Measurements from ENCODE around the gene ADO. TPM values are rescaled to one million over a fixed set of nuclear protein-coding genes. Genes with fewer than 3 reads are reported as not detected.

ADO gene
- total and polyA plus RNA-seq, 2 of the 13 experiments (the other 11 are each of a cell fraction or from before 2014, with no cell fraction given): 8.9 to 15.9 TPM

DNA sequence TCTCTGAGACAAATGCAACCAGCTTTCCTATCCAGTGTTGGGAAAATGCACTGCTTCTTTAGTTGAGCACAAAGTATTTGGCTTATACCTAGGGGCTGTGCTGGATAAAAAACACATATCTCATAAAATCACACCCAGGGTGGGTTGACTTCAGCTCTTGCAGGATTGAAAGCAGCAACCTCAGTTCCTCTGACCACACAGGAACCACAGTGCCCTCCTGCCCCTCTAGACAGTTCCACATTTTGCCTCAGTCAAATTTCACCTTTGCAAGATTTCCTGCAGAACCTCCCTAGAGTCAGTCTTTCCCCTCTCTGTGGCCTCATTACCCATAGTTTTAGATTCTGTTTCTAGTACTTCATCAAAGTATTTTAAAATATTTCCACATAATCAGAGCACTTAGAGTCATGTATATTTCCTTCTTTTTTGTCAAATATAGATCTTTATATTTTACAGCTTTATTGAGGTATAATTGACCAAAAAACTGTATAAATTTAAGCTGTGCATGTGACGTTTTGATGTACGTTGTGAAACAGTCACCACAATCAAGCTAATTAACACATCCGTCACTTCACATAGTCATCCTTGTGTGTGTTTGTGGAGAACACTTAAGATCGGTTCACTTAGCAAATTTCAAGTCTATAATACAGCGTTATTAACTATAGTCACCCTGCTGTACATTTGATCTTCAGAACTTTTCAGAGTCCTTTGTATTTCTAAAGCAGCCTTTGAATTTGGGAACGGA, 48.6 kb downstream of the ADO start:
- no peaks in the 10 kb centered on the region for H3K4me1 ChIP-seq (ENCODE audit: insufficient read depth, low read length)
- no peaks in the 10 kb centered on the region; a peak in 1 of 5 replicates for H3K27me3 ChIP-seq (ENCODE audit: control insufficient read depth in 1 of 2, insufficient read depth in 2 of 2, low read length in 2 of 2)
- no peak overlapping the region for H3K4me2 ChIP-seq (ENCODE audit: low read depth, low read length)
- H3K79me2 ChIP-seq (ENCODE audit: insufficient read depth, low read length): no peaks in the 10 kb centered on the region
- no peak overlapping the region for H3K4me3 ChIP-seq (replicated peaks in 1 of 3; ENCODE audit: insufficient read depth in 1 of 3, low read depth in 2 of 3, low read length in 3 of 3)
- H3K9ac ChIP-seq (ENCODE audit: insufficient read depth, low read depth, low read length): no peak overlapping the region
- no peaks in the 10 kb centered on the region for H3K9me3 ChIP-seq (ENCODE audit: low read length)
- 1% methylated on average over 6 of the region's 6 CpGs for WGBS (ENCODE audit: low lambda C conversion rate)
- TF ChIP-seq MEF2D (CRISPR knock-in tag; IDR thresholded peaks at IDR 0.05) (no peak), TEAD3 (CRISPR knock-in tag; optimal IDR thresholded peaks at IDR 0.05; ENCODE audit: borderline replicate concordance) (no peak), IKZF1 (IDR thresholded peaks at IDR 0.05) (no peak), ZNF605 (CRISPR knock-in tag; IDR thresholded peaks at IDR 0.05) (no peak), ZNF746 (CRISPR knock-in tag; IDR thresholded peaks at IDR 0.05) (no peak), SYNCRIP (IDR thresholded peaks at IDR 0.05; ENCODE audit: insufficient read depth, low read depth, low read length) (no peak), ZFX (CRISPR knock-in tag; IDR thresholded peaks at IDR 0.05; ENCODE audit: low read depth) (no peak), ZFP36 (IDR thresholded peaks at IDR 0.05; ENCODE audit: borderline replicate concordance, low read depth, low read length, partially characterized antibody) (no peak), KDM5B (CRISPR knock-in tag; IDR thresholded peaks at IDR 0.05; ENCODE audit: borderline replicate concordance) (no peak), TSC22D2 (CRISPR knock-in tag; IDR thresholded peaks at IDR 0.05; ENCODE audit: borderline replicate concordance) (no peak), NR2F6 (IDR thresholded peaks at IDR 0.05) (no peak), NR2F6 (CRISPR knock-in tag; IDR thresholded peaks at IDR 0.05) (no peak), NFKBIZ (CRISPR knock-in tag; IDR thresholded peaks at IDR 0.05) (no peak), ZNF263 (CRISPR knock-in tag; IDR thresholded peaks at IDR 0.05) (no peak)
- TF ChIP-seq, protein P1, sequence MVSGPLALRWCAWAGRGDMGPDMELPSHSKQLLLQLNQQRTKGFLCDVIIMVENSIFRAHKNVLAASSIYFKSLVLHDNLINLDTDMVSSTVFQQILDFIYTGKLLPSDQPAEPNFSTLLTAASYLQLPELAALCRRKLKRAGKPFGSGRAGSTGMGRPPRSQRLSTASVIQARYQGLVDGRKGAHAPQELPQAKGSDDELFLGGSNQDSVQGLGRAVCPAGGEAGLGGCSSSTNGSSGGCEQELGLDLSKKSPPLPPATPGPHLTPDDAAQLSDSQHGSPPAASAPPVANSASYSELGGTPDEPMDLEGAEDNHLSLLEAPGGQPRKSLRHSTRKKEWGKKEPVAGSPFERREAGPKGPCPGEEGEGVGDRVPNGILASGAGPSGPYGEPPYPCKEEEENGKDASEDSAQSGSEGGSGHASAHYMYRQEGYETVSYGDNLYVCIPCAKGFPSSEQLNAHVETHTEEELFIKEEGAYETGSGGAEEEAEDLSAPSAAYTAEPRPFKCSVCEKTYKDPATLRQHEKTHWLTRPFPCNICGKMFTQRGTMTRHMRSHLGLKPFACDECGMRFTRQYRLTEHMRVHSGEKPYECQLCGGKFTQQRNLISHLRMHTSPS (CRISPR knock-in tag; IDR thresholded peaks at IDR 0.05; ENCODE audit: low read depth): no peak
- no TSS peak for BruUV-seq (replicated peaks)
- H4K20me1 ChIP-seq (ENCODE audit: insufficient read depth, low read length): no peaks in the 10 kb centered on the region
- no peak for ATAC-seq
- no peak for DNase-seq (ENCODE audit: low spot score)
- in situ Hi-C loops (cut with HindIII; ENCODE audit: extremely low pct_ligation_motif_present, low pct_unique_long_range_greater_than_20kb) (no loop called here), intact Hi-C loops (cut with micrococcal nuclease; ENCODE audit: unreplicated experiment) (no loop called here)
- H3K36me3 ChIP-seq (replicated peaks in 1 of 2; ENCODE audit: control insufficient read depth in 1 of 2, insufficient read depth in 2 of 2, low read length in 2 of 2): no peaks in the 10 kb centered on the region
- CTCF ChIA-PET (ENCODE audit: low intra/inter-chr PET ratio, low total read pairs): no interaction called here
- no peak overlapping the region for H2AFZ ChIP-seq (ENCODE audit: low read length)
- H3K27ac ChIP-seq (ENCODE audit: extremely low read length, insufficient read depth, low read length): no peak overlapping the region
- FAIRE-seq: no peak
- POLR2A ChIA-PET: no interaction called here
